ENCODE measurements around the gene RNASE12.
A peak's percentile ranks its signal among the peaks of the same experiment; 100 is the strongest.

RNASE12 gene

DNA sequence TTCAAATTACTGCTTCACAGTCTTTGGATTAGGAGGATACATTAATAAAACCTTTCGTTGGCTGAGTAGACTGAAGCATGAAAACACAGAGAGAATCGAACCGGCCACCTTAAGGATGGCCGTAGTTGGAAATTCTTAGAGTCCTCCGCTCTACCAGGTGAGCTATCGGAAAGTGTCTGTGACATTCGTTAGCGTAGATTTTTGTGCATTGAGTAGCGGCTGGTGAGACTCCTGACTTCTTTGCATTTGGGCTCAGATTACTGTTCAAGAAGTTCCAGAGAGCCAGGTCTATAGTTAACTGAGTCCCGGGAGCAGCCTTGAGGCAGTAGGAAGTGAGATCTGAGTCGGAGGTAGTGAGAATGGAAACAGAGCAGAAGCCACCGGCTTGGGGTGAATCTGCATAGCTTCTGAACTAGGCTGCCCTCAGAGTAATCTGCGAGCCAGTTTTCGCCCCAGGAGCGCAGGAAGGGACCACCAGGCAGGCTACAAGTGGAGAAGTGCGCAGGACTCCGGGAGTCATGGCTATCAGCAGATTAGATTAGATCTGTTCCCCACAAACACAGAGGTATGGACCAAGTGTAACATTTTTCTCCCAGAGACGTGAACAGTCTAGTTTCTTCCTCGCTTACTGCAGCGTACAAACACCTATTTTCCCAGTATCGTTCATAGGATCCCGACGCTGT lies 39.3 kb upstream of the RNASE12 start (continued):
- TF ChIP-seq PRDM1 (tag by site-specific recombination; IDR thresholded peaks at IDR 0.05) (no peak), ZNF830 (tag by site-specific recombination; IDR thresholded peaks at IDR 0.05; ENCODE audit: low read depth) (no peak), SP3 (tag by site-specific recombination; IDR thresholded peaks at IDR 0.05) (0 out of 2 replicates have a peak, but pooled peaks have one; percentile 20), HOXD13 (CRISPR knock-in tag; IDR thresholded peaks at IDR 0.05; ENCODE audit: borderline replicate concordance) (no peak), KLF7 (tag by site-specific recombination; IDR thresholded peaks at IDR 0.05; ENCODE audit: borderline replicate concordance) (no peak), ZNF2 (tag by site-specific recombination; IDR thresholded peaks at IDR 0.05) (no peak), ZNF341 (tag by site-specific recombination; IDR thresholded peaks at IDR 0.05; ENCODE audit: low read depth) (no peak), ZNF777 (tag by site-specific recombination; IDR thresholded peaks at IDR 0.05; ENCODE audit: borderline replicate concordance) (no peak), RBAK (tag by site-specific recombination; IDR thresholded peaks at IDR 0.05) (no peak), ZNF391 (tag by site-specific recombination; IDR thresholded peaks at IDR 0.05; ENCODE audit: borderline replicate concordance, low read depth) (0 out of 2 replicates have a peak, but pooled peaks have one; percentile 19), ZNF623 (tag by site-specific recombination; IDR thresholded peaks at IDR 0.05) (no peak), ZBTB21 (tag by site-specific recombination; IDR thresholded peaks at IDR 0.05) (no peak), TRIM28 (IDR thresholded peaks at IDR 0.05; ENCODE audit: borderline replicate concordance, low read length) (peak; percentile 82; the same call in 1 of the 2 replicates), SCRT2 (tag by site-specific recombination; IDR thresholded peaks at IDR 0.05) (peak; percentile 36; the same call in 1 of the 2 replicates), ZIC2 (tag by site-specific recombination; IDR thresholded peaks at IDR 0.05) (no peak)
- TF ChIP-seq, protein P1, sequence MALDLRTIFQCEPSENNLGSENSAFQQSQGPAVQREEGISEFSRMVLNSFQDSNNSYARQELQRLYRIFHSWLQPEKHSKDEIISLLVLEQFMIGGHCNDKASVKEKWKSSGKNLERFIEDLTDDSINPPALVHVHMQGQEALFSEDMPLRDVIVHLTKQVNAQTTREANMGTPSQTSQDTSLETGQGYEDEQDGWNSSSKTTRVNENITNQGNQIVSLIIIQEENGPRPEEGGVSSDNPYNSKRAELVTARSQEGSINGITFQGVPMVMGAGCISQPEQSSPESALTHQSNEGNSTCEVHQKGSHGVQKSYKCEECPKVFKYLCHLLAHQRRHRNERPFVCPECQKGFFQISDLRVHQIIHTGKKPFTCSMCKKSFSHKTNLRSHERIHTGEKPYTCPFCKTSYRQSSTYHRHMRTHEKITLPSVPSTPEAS (tag by site-specific recombination; IDR thresholded peaks at IDR 0.05), result no peak
- TF ChIP-seq, protein P2, sequence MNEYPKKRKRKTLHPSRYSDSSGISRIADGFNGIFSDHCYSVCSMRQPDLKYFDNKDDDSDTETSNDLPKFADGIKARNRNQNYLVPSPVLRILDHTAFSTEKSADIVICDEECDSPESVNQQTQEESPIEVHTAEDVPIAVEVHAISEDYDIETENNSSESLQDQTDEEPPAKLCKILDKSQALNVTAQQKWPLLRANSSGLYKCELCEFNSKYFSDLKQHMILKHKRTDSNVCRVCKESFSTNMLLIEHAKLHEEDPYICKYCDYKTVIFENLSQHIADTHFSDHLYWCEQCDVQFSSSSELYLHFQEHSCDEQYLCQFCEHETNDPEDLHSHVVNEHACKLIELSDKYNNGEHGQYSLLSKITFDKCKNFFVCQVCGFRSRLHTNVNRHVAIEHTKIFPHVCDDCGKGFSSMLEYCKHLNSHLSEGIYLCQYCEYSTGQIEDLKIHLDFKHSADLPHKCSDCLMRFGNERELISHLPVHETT (tag by site-specific recombination; IDR thresholded peaks at IDR 0.05), result 0 out of 2 replicates have a peak, but pooled peaks have one; percentile 25
- TF ChIP-seq, protein P3, sequence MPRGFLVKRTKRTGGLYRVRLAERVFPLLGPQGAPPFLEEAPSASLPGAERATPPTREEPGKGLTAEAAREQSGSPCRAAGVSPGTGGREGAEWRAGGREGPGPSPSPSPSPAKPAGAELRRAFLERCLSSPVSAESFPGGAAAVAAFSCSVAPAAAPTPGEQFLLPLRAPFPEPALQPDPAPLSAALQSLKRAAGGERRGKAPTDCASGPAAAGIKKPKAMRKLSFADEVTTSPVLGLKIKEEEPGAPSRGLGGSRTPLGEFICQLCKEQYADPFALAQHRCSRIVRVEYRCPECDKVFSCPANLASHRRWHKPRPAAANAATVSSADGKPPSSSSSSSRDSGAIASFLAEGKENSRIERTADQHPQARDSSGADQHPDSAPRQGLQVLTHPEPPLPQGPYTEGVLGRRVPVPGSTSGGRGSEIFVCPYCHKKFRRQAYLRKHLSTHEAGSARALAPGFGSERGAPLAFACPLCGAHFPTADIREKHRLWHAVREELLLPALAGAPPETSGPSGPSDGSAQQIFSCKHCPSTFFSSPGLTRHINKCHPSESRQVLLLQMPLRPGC (tag by site-specific recombination; IDR thresholded peaks at IDR 0.05), result 0 out of 2 replicates have a peak, but pooled peaks have one; percentile 42
- TF ChIP-seq, protein P4, sequence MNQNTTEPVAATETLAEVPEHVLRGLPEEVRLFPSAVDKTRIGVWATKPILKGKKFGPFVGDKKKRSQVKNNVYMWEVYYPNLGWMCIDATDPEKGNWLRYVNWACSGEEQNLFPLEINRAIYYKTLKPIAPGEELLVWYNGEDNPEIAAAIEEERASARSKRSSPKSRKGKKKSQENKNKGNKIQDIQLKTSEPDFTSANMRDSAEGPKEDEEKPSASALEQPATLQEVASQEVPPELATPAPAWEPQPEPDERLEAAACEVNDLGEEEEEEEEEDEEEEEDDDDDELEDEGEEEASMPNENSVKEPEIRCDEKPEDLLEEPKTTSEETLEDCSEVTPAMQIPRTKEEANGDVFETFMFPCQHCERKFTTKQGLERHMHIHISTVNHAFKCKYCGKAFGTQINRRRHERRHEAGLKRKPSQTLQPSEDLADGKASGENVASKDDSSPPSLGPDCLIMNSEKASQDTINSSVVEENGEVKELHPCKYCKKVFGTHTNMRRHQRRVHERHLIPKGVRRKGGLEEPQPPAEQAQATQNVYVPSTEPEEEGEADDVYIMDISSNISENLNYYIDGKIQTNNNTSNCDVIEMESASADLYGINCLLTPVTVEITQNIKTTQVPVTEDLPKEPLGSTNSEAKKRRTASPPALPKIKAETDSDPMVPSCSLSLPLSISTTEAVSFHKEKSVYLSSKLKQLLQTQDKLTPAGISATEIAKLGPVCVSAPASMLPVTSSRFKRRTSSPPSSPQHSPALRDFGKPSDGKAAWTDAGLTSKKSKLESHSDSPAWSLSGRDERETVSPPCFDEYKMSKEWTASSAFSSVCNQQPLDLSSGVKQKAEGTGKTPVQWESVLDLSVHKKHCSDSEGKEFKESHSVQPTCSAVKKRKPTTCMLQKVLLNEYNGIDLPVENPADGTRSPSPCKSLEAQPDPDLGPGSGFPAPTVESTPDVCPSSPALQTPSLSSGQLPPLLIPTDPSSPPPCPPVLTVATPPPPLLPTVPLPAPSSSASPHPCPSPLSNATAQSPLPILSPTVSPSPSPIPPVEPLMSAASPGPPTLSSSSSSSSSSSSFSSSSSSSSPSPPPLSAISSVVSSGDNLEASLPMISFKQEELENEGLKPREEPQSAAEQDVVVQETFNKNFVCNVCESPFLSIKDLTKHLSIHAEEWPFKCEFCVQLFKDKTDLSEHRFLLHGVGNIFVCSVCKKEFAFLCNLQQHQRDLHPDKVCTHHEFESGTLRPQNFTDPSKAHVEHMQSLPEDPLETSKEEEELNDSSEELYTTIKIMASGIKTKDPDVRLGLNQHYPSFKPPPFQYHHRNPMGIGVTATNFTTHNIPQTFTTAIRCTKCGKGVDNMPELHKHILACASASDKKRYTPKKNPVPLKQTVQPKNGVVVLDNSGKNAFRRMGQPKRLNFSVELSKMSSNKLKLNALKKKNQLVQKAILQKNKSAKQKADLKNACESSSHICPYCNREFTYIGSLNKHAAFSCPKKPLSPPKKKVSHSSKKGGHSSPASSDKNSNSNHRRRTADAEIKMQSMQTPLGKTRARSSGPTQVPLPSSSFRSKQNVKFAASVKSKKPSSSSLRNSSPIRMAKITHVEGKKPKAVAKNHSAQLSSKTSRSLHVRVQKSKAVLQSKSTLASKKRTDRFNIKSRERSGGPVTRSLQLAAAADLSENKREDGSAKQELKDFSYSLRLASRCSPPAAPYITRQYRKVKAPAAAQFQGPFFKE (tag by site-specific recombination; IDR thresholded peaks at IDR 0.05; ENCODE audit: borderline replicate concordance), result no peak; the same call in 1 of the 2 replicates
- TF ChIP-seq, protein P5, sequence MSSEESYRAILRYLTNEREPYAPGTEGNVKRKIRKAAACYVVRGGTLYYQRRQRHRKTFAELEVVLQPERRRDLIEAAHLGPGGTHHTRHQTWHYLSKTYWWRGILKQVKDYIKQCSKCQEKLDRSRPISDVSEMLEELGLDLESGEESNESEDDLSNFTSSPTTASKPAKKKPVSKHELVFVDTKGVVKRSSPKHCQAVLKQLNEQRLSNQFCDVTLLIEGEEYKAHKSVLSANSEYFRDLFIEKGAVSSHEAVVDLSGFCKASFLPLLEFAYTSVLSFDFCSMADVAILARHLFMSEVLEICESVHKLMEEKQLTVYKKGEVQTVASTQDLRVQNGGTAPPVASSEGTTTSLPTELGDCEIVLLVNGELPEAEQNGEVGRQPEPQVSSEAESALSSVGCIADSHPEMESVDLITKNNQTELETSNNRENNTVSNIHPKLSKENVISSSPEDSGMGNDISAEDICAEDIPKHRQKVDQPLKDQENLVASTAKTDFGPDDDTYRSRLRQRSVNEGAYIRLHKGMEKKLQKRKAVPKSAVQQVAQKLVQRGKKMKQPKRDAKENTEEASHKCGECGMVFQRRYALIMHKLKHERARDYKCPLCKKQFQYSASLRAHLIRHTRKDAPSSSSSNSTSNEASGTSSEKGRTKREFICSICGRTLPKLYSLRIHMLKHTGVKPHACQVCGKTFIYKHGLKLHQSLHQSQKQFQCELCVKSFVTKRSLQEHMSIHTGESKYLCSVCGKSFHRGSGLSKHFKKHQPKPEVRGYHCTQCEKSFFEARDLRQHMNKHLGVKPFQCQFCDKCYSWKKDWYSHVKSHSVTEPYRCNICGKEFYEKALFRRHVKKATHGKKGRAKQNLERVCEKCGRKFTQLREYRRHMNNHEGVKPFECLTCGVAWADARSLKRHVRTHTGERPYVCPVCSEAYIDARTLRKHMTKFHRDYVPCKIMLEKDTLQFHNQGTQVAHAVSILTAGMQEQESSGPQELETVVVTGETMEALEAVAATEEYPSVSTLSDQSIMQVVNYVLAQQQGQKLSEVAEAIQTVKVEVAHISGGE (tag by site-specific recombination; conservative IDR thresholded peaks at IDR 0.05; ENCODE audit: low read depth), result no peak
- TF ChIP-seq, protein P6, sequence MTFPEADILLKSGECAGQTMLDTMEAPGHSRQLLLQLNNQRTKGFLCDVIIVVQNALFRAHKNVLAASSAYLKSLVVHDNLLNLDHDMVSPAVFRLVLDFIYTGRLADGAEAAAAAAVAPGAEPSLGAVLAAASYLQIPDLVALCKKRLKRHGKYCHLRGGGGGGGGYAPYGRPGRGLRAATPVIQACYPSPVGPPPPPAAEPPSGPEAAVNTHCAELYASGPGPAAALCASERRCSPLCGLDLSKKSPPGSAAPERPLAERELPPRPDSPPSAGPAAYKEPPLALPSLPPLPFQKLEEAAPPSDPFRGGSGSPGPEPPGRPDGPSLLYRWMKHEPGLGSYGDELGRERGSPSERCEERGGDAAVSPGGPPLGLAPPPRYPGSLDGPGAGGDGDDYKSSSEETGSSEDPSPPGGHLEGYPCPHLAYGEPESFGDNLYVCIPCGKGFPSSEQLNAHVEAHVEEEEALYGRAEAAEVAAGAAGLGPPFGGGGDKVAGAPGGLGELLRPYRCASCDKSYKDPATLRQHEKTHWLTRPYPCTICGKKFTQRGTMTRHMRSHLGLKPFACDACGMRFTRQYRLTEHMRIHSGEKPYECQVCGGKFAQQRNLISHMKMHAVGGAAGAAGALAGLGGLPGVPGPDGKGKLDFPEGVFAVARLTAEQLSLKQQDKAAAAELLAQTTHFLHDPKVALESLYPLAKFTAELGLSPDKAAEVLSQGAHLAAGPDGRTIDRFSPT (tag by site-specific recombination; IDR thresholded peaks at IDR 0.05), result no peak

Measured in HEK293 (cell line).